Measurements from ENCODE around the gene POU3F2. TPM values are rescaled to one million over a fixed set of nuclear protein-coding genes. Genes with fewer than 3 reads are reported as not detected.

The POU3F2 gene
- total and polyA plus RNA-seq, 2 of the 13 experiments (the other 11 are each of a cell fraction or from before 2014, with no cell fraction given): not detected

GRCh38 chr6:98871821-98872220, 37.4 kb downstream of the POU3F2 start (continued):
- TF ChIP-seq SIN3B (IDR thresholded peaks at IDR 0.05; ENCODE audit: low read length) (no peak), MXD4 (CRISPR knock-in tag; IDR thresholded peaks at IDR 0.05) (no peak), SRF (IDR thresholded peaks at IDR 0.05; ENCODE audit: low read depth, low read length) (no peak), XBP1 (CRISPR knock-in tag; IDR thresholded peaks at IDR 0.05) (no peak), SNAPC2 (CRISPR knock-in tag; IDR thresholded peaks at IDR 0.05) (no peak)

- ATAC-seq: no peak
- POLR2A ChIA-PET: no interaction called here
Observed at GRCh38 chr6:98875375-98875774, 41.0 kb downstream of the POU3F2 start.

GRCh38 chr6:98877250-98877649, 42.9 kb downstream of the POU3F2 start:
- in situ Hi-C loops (cut with HindIII; ENCODE audit: extremely low pct_ligation_motif_present, low pct_unique_long_range_greater_than_20kb): no loop called here
- Histone ChIP-seq H3K36me3 (replicated peaks in 1 of 2; ENCODE audit: control insufficient read depth in 1 of 2, insufficient read depth in 2 of 2, low read length in 2 of 2) (peaks cover 3 to 6% of the 10 kb centered on the region in 2 experiments; a peak in 1 of 5 replicates), H3K79me2 (ENCODE audit: insufficient read depth, low read length) (no peaks in the 10 kb centered on the region), H3K27me3 (ENCODE audit: control insufficient read depth in 1 of 2, insufficient read depth in 2 of 2, low read length in 2 of 2) (no peaks in the 10 kb centered on the region), H2AFZ (ENCODE audit: low read length) (no peak overlapping the region), H3K9ac (ENCODE audit: insufficient read depth, low read depth, low read length) (no peak overlapping the region), H3K4me3 (replicated peaks in 1 of 3; ENCODE audit: insufficient read depth in 1 of 3, low read depth in 2 of 3, low read length in 3 of 3) (no peak overlapping the region), H4K20me1 (ENCODE audit: insufficient read depth, low read length) (no peaks in the 10 kb centered on the region), H3K27ac (ENCODE audit: extremely low read length, insufficient read depth, low read length) (no peak overlapping the region), H3K4me1 (ENCODE audit: insufficient read depth, low read length) (no peaks in the 10 kb centered on the region; the same call in 1 of the 2 replicates), H3K4me2 (ENCODE audit: low read depth, low read length) (no peak overlapping the region), H3K9me3 (ENCODE audit: low read length) (no peaks in the 10 kb centered on the region)
- WGBS (ENCODE audit: low lambda C conversion rate): no CpG with 5 or more reads among the region's 1 CpG
- ChIA-PET POLR2A (no interaction called here), CTCF (ENCODE audit: low intra/inter-chr PET ratio, low total read pairs) (no interaction called here)
- intact Hi-C loops (cut with micrococcal nuclease; ENCODE audit: unreplicated experiment): no loop called here
- ATAC-seq (no peak), DNase-seq (ENCODE audit: low spot score) (no peak), FAIRE-seq (no peak)
- BruUV-seq (replicated peaks): no TSS peak
- TF ChIP-seq ZNF20 (CRISPR knock-in tag; IDR thresholded peaks at IDR 0.05): no peak
- TF ChIP-seq TBP (CRISPR knock-in tag; IDR thresholded peaks at IDR 0.05): no peak
- TF ChIP-seq ZNF83 (CRISPR knock-in tag; IDR thresholded peaks at IDR 0.05; ENCODE audit: borderline replicate concordance): no peak
- no peak for TF ChIP-seq ZNF678 (CRISPR knock-in tag; IDR thresholded peaks at IDR 0.05)

More at GRCh38 chr6:98875375-98875774, 41.0 kb downstream of the POU3F2 start:
- Histone ChIP-seq H3K79me2 (ENCODE audit: insufficient read depth, low read length) (no peaks in the 10 kb centered on the region), H2AFZ (ENCODE audit: low read length) (no peak overlapping the region), H4K20me1 (ENCODE audit: insufficient read depth, low read length) (no peaks in the 10 kb centered on the region), H3K27ac (ENCODE audit: extremely low read length, insufficient read depth, low read length) (no peak overlapping the region), H3K4me2 (ENCODE audit: low read depth, low read length) (no peak overlapping the region), H3K27me3 (ENCODE audit: control insufficient read depth in 1 of 2, insufficient read depth in 2 of 2, low read length in 2 of 2) (no peaks in the 10 kb centered on the region), H3K9ac (ENCODE audit: insufficient read depth, low read depth, low read length) (no peak overlapping the region), H3K9me3 (ENCODE audit: low read length) (no peaks in the 10 kb centered on the region), H3K4me3 (replicated peaks in 1 of 3; ENCODE audit: insufficient read depth in 1 of 3, low read depth in 2 of 3, low read length in 3 of 3) (no peak overlapping the region), H3K36me3 (replicated peaks in 1 of 2; ENCODE audit: control insufficient read depth in 1 of 2, insufficient read depth in 2 of 2, low read length in 2 of 2) (peaks cover 3 to 6% of the 10 kb centered on the region in 2 experiments; a peak in 1 of 5 replicates), H3K4me1 (ENCODE audit: insufficient read depth, low read length) (no peaks in the 10 kb centered on the region; the same call in 1 of the 2 replicates)
- intact Hi-C loops (cut with micrococcal nuclease; ENCODE audit: unreplicated experiment) (no loop called here), in situ Hi-C loops (cut with HindIII; ENCODE audit: extremely low pct_ligation_motif_present, low pct_unique_long_range_greater_than_20kb) (no loop called here)
- WGBS (ENCODE audit: low lambda C conversion rate): 89% methylated on average over 1 of the region's 2 CpGs
- DNase-seq (ENCODE audit: low spot score) (no peak), FAIRE-seq (no peak)
- BruUV-seq (replicated peaks): no TSS peak
- TF ChIP-seq ZMYM3 (CRISPR knock-in tag; IDR thresholded peaks at IDR 0.05): no peak
- TF ChIP-seq ZNF883 (CRISPR knock-in tag; IDR thresholded peaks at IDR 0.05; ENCODE audit: not compliant biosample characterization): no peak
- TF ChIP-seq TARDBP (CRISPR knock-in tag; IDR thresholded peaks at IDR 0.05): no peak
- CTCF ChIA-PET (ENCODE audit: low intra/inter-chr PET ratio, low total read pairs): no interaction called here
